Stimulated activated CD4-positive, alpha-beta T cell treated with anti-CD3 and anti-CD28 coated beads, Interleukin-1b, Interleukin-23, amount 100 ng/mL, for 1 hour (primary cell): Measurements from ENCODE around the gene ARHGAP26.
A peak's percentile ranks its signal among the peaks of the same experiment; 100 is the strongest.
"Not testable (repeated sequence)": the region's sequence is repeated elsewhere in the genome, so short reads cannot be mapped to it uniquely, and the experiment has no call there.

Source experiments
- DNase-seq, 2 donors: peaks; one replicate each; pipeline ENCODE4 v3.0.0-alpha.2; 2020; ENCODE audit warnings: low read depth in 2 of 2

Gene ARHGAP26

GRCh38 chr5:142984525-142984924 lies 214.3 kb downstream of the ARHGAP26 start:
- no peak for DNase-seq

DNA sequence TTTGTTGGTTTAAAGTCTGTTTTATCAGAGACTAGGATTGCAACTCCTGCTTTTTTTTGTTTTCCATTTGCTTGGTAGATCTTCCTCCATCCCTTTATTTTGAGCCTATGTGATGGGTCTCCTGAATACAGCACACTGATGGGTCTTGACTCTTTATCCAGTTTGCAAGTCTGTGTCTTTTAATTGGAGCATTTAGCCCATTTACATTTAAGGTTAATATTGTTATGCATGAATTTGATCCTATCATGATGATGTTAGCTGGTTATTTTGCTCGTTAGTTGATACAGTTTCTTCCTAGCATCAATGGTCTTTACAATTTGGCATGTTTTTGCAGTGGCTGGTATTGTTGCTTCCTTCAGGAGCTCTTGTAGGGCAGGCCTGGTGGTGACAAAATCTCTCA lies 219.1 kb downstream of the ARHGAP26 start:
- not testable (repeated sequence) for DNase-seq

- DNase-seq, result not testable (repeated sequence)
Observed at GRCh38 chr5:142990073-142990472, 219.9 kb downstream of the ARHGAP26 start.

- DNase-seq, result no peak
Observed at GRCh38 chr5:142994218-142994617, 224.0 kb downstream of the ARHGAP26 start.

- not testable (repeated sequence) for DNase-seq
Observed at GRCh38 chr5:142995621-142996020, 225.4 kb downstream of the ARHGAP26 start.

DNA sequence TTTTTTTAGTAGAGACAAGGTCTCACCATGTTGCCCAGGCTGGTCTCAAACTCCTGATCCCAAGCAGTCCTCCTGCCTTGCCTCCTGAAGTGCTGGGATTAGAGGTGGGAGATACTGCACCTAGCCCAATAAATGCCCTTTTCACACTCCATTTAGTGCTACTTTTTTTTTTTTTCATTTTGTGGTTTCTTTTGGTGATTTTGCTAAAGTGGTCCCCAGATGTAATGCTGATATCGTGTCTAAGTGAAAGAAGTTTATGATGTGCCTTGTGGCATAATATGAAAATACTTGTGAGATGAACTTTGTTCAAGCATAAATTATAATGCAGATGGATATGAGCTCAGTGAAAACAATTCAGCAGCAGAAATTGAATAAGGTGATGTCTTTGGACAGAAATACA lies 227.4 kb downstream of the ARHGAP26 start:
- no peak for DNase-seq

DNA sequence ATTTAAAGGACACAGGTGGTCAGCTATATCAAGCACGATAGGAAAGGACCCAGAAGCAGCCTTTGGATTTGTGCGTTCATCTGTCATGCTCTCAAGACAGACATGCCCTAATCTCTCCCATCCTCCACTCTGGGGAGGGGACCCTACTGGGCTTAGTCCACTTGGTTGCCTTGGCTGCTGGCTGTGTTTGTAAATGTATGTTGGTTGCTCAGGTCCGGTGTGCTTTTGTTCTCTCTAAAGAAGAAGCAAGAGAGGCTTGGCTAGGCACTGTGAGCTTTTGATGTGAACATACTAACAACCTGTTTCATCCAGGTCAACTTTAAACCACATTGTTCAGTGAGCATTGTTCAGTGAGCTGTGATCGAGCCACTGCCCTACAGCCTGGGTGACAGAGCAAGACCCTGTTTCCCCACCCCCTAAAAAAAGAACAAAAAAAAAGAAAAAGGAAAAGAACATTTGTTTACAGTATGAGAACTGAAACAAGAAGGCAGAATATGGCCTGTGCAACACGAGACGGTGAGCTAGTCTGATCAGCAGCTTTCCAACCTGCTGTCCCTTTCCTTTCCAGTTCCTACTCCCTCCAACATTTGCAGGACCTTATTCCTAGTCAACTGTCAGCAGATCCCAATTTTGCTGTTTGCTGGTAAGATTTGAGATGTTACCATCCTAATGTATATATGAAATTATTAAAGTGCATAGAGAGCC lies 228.3 kb downstream of the ARHGAP26 start:
- no peak for DNase-seq

GRCh38 chr5:143000551-143000950 lies 230.4 kb downstream of the ARHGAP26 start:
- DNase-seq, result not testable (repeated sequence)

- DNase-seq, result no peak
Observed at GRCh38 chr5:143001764-143002351, 231.7 kb downstream of the ARHGAP26 start.

DNA sequence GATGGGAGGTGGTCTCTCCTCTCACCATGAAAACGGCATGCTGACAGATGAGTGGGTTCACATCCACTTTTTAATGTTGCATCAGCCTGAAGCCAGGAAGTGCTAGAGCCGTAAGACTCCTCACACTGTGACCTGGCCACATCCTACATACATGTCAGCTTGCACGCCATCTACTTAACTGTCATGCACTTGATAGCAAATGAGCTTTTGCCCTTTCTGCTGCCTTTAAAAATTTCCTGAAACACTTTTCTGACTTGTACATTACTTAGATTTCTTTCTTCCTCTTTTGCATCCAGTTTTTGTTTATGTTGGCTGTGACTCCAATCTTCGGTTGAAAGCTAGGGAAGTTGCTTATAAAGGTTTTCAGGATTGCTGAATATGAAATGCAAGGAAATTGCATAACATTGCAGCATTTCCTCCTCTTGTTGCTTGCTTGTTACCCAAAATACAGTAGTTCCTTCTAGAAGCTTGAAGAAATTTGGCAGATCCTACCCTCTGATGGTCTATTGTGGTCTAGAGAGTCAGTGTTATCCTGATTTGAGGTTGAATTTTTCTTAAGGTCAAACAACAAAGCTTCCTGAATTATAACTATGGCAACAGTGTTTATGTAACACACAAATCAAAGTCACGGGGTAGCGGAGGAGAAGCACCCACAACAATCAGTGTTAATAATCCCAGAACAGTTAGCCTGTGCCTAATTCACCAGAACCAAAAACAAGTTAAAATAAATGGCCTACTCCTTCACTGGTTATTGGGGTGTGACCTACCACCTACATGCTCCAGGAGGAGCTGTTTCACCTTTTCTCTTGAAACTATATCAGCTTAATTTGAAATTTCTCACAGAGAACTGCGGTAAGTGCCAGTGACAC lies 232.5 kb downstream of the ARHGAP26 start:
- DNase-seq, result peak; percentile 15 to 24

- DNase-seq, result no peak
Observed at GRCh38 chr5:143003328-143003636, 233.1 kb downstream of the ARHGAP26 start.

DNA sequence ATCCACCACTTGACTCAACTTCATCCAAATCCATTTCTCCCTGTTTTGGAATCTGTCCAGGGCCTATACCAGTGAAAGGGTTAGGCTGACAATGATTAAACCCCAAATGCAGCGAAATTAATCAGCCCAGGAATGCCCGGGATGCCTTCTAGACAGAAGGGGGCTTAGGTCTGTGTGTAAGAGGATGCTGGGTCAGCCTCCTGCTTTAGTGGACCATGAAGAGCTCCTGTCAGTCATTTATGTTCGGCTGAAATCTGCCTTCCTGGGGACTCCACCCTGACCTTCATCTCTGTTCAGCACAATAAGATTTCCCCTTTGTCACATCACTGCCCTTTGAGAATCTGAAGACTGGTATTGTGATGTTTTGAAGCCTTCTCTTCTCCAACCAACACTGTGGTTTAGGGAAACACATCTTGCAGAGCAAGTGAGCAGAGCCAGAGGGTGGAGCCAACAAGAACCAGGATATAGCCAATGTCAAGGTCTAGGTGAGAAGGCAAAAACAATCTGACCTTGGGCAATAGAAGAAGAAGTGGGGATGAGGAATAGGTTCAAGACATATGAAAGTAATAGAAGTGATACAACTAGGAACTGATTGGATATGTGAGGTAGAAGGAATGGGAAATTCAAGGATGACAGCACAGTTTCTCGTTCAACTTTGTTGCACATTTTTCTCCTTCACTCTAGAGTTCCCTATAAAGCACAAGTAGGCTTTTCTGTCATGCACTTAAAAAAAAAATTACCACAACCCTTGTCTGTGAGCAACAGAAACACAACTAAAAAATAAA lies 234.4 kb downstream of the ARHGAP26 start:
- no peak for DNase-seq

GRCh38 chr5:143006501-143006900 lies 236.3 kb downstream of the ARHGAP26 start:
- DNase-seq, result no peak

- DNase-seq, result no peak
Observed at GRCh38 chr5:143008032-143008431, 237.9 kb downstream of the ARHGAP26 start.

DNA sequence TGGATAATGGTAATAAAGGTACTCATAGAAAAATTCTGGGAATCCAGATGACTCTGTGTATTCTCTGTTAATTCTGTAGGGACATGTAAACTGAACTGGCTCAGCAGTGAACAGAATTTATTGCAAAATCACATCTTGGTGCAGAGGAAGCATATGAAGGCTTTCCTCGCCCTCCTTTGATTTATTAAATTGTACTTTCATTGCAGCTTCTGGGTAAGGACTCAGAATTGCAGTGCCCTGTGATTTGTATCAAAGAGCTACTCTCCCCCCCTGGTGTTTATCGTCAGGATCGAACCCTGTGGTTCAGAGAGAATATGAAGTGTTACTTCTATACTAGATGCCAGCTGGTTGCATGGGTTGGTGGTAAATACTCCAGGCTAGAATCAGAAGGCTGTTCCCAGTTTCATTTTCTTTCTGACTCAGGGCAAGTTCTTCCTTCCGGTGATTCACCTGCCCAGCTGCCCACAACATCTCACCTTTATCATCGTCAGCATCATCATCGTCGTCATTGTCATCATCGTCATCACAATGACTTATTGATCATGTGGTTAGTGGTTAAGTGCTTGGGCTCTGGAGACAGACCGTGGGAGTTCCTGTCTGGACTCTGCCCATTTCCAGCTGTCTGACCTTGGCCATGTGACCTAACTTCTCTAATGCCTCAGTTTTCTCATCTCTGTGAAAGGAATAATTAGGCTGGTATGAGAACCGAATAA lies 238.8 kb downstream of the ARHGAP26 start:
- peak; percentile 38 to 54 for DNase-seq

DNA sequence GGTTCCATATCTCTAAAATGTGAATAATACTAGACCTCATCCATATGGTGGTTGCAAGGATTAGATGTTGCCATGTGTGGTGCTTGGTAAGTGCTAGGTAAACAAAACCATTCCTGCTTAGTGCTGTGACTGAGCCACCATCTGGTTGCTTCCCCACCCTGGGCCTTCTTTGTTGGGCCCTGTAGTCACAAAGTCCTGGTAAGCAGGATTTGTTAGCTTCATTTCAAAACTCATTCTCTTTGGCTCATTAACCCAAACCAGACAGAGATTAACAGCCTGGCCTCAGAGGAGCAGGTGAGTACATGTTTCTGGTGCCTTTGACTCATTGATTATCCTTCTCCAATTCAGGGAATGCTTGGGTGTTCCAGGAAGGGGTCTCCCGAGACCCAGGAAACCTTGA lies 240.2 kb downstream of the ARHGAP26 start:
- no peak for DNase-seq

DNA sequence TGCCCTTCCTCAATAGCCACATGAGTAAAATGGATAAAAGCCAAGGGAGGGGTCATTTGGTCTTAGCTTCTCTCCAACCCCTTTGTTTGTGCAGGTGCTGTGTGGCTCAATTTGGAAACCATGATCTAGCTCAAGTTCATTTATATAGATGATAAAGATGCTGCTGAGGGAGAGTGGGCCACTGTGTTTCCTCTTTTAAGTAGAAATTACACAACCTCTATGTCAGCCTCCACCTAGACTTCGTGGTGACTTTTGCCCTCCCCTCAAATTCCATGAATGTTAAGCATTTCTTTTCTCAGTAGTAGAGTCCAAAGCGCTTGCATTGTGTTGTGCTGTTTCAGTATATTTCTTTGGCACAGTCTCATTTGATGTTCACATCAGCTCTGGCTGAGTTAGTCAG lies 241.4 kb downstream of the ARHGAP26 start:
- no peak for DNase-seq

DNA sequence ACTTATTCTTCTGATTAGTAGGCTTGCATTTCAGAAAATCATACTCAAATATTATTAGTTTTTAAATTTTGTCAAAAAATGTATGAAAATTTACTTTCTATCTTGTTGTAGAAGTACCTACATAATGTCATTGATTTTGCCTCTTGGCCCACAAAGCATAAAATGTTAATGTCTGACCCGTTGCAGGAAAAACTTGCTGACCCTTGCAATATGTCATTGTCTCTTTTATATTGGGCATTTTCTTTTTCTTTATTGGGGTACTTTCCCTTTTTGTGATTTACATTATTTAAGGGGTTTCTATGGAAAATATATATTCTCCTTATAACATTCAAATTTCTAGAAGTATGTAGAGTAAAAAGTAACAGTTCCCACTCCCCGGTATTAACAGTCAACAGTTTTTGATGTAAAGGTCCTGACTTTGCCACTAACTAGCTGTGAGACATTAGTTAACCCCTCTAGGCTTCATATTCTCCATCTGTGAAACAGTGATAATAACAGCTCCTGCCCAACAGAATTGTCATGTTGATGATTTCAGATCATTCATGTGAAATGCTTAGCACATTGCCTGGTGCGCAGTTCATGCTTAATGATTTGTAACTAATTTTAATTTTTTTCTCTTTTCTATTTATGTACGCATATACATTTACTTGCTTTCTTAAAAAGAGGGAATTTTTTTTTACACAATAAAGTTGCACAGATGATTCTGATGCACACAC lies 243.2 kb downstream of the ARHGAP26 start:
- no peak for DNase-seq

DNA sequence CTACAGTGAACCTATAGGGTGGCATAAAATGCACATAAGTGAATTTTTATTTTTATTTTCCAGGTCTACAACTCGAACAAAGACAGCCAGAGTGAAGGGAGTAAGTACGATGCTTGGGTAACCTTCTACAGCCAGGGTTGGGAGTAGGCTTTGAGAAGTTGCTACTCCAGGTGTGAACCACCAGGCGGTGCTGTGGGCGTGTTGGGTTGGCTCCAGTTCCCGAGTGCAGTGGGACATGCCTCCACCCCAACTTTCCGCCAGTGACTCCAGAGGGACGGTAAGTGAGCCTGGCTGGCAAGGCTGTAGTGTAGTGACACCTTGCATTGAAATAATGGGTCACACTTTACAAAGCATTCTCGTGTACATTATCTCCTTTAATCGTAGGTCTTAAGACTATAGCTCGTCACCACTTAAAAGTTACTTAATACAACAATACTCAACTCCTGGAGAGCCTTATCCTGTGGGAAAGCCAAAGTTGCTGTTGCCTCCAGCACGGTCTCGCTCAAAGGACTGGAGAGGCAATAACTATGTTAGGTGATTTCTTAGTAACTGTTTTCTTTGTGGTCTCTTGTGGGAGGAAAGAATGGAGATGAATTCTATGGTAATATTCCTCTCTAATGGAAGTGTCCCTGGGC lies 244.0 kb downstream of the ARHGAP26 start:
- no peak for DNase-seq
